Measurements from ENCODE around the gene FYN.

DNA sequence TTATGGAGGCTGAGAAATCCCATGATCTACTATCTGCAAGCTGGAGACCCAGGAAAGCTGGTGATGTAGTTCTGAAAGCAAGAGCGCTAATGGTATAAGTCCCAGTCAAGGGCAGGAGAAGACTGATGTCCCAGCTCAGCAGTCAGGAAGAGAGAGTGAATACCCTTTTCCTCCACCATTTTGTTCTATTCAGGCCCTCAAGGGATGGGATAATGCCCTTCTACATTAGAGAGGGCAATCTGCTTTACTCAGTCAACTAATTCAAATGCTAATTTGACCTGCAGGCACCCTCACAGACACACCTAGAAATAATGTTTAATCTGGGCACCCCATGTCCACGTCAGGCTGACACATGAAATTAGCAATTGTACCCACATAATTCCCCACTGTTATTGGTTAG lies 10.8 kb upstream of the FYN start:
- TF ChIP-seq, protein P1, sequence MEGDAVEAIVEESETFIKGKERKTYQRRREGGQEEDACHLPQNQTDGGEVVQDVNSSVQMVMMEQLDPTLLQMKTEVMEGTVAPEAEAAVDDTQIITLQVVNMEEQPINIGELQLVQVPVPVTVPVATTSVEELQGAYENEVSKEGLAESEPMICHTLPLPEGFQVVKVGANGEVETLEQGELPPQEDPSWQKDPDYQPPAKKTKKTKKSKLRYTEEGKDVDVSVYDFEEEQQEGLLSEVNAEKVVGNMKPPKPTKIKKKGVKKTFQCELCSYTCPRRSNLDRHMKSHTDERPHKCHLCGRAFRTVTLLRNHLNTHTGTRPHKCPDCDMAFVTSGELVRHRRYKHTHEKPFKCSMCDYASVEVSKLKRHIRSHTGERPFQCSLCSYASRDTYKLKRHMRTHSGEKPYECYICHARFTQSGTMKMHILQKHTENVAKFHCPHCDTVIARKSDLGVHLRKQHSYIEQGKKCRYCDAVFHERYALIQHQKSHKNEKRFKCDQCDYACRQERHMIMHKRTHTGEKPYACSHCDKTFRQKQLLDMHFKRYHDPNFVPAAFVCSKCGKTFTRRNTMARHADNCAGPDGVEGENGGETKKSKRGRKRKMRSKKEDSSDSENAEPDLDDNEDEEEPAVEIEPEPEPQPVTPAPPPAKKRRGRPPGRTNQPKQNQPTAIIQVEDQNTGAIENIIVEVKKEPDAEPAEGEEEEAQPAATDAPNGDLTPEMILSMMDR (tag by site-specific recombination; IDR thresholded peaks at IDR 0.05): no peak
- TF ChIP-seq KLF10 (tag by site-specific recombination; IDR thresholded peaks at IDR 0.05) (no peak), ZNF274 (IDR thresholded peaks at IDR 0.05; ENCODE audit: low read length) (no peak), ZNF274 (tag by site-specific recombination; IDR thresholded peaks at IDR 0.05; ENCODE audit: borderline replicate concordance) (no peak), ZNF133 (tag by site-specific recombination; IDR thresholded peaks at IDR 0.05) (no peak), ZBTB7A (tag by site-specific recombination; IDR thresholded peaks at IDR 0.05; ENCODE audit: low read depth) (no peak), FEZF1 (tag by site-specific recombination; IDR thresholded peaks at IDR 0.05) (no peak), MEIS1 (CRISPR knock-in tag; IDR thresholded peaks at IDR 0.05; ENCODE audit: borderline replicate concordance) (no peak), ZNF140 (tag by site-specific recombination; IDR thresholded peaks at IDR 0.05) (no peak)
- TF ChIP-seq, protein P2, sequence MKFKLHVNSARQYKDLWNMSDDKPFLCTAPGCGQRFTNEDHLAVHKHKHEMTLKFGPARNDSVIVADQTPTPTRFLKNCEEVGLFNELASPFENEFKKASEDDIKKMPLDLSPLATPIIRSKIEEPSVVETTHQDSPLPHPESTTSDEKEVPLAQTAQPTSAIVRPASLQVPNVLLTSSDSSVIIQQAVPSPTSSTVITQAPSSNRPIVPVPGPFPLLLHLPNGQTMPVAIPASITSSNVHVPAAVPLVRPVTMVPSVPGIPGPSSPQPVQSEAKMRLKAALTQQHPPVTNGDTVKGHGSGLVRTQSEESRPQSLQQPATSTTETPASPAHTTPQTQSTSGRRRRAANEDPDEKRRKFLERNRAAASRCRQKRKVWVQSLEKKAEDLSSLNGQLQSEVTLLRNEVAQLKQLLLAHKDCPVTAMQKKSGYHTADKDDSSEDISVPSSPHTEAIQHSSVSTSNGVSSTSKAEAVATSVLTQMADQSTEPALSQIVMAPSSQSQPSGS (tag by site-specific recombination; IDR thresholded peaks at IDR 0.05; ENCODE audit: low read depth): no peak
- TF ChIP-seq, protein P3, sequence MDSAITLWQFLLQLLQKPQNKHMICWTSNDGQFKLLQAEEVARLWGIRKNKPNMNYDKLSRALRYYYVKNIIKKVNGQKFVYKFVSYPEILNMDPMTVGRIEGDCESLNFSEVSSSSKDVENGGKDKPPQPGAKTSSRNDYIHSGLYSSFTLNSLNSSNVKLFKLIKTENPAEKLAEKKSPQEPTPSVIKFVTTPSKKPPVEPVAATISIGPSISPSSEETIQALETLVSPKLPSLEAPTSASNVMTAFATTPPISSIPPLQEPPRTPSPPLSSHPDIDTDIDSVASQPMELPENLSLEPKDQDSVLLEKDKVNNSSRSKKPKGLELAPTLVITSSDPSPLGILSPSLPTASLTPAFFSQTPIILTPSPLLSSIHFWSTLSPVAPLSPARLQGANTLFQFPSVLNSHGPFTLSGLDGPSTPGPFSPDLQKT (IDR thresholded peaks at IDR 0.05; ENCODE audit: borderline replicate concordance, low read depth, low read length): no peak
- TF ChIP-seq, protein P4, sequence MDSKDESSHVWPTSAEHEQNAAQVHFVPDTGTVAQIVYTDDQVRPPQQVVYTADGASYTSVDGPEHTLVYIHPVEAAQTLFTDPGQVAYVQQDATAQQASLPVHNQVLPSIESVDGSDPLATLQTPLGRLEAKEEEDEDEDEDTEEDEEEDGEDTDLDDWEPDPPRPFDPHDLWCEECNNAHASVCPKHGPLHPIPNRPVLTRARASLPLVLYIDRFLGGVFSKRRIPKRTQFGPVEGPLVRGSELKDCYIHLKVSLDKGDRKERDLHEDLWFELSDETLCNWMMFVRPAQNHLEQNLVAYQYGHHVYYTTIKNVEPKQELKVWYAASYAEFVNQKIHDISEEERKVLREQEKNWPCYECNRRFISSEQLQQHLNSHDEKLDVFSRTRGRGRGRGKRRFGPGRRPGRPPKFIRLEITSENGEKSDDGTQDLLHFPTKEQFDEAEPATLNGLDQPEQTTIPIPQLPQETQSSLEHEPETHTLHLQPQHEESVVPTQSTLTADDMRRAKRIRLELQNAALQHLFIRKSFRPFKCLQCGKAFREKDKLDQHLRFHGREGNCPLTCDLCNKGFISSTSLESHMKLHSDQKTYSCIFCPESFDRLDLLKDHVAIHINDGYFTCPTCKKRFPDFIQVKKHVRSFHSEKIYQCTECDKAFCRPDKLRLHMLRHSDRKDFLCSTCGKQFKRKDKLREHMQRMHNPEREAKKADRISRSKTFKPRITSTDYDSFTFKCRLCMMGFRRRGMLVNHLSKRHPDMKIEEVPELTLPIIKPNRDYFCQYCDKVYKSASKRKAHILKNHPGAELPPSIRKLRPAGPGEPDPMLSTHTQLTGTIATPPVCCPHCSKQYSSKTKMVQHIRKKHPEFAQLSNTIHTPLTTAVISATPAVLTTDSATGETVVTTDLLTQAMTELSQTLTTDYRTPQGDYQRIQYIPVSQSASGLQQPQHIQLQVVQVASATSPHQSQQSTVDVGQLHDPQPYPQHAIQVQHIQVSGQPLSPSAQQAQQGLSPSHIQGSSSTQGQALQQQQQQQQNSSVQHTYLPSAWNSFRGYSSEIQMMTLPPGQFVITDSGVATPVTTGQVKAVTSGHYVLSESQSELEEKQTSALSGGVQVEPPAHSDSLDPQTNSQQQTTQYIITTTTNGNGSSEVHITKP (tag by site-specific recombination; IDR thresholded peaks at IDR 0.05): no peak
- TF ChIP-seq, protein P5, sequence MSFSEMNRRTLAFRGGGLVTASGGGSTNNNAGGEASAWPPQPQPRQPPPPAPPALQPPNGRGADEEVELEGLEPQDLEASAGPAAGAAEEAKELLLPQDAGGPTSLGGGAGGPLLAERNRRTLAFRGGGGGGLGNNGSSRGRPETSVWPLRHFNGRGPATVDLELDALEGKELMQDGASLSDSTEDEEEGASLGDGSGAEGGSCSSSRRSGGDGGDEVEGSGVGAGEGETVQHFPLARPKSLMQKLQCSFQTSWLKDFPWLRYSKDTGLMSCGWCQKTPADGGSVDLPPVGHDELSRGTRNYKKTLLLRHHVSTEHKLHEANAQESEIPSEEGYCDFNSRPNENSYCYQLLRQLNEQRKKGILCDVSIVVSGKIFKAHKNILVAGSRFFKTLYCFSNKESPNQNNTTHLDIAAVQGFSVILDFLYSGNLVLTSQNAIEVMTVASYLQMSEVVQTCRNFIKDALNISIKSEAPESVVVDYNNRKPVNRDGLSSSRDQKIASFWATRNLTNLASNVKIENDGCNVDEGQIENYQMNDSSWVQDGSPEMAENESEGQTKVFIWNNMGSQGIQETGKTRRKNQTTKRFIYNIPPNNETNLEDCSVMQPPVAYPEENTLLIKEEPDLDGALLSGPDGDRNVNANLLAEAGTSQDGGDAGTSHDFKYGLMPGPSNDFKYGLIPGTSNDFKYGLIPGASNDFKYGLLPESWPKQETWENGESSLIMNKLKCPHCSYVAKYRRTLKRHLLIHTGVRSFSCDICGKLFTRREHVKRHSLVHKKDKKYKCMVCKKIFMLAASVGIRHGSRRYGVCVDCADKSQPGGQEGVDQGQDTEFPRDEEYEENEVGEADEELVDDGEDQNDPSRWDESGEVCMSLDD (tag by site-specific recombination; IDR thresholded peaks at IDR 0.05): no peak
- TF ChIP-seq, protein P6, sequence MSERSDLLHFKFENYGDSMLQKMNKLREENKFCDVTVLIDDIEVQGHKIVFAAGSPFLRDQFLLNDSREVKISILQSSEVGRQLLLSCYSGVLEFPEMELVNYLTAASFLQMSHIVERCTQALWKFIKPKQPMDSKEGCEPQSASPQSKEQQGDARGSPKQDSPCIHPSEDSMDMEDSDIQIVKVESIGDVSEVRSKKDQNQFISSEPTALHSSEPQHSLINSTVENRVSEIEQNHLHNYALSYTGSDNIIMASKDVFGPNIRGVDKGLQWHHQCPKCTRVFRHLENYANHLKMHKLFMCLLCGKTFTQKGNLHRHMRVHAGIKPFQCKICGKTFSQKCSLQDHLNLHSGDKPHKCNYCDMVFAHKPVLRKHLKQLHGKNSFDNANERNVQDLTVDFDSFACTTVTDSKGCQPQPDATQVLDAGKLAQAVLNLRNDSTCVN (tag by site-specific recombination; optimal IDR thresholded peaks at IDR 0.05): no peak

All from HEK293 (cell line).